HG03066 (cell line): ENCODE results near the gene RARG.

ENCODE experiments used
- ATAC-seq: cut with Tn5 transposase; IDR thresholded peaks from one replicate; pipeline ENCODE4 v1.9.1; 2021; ENCODE audit warnings: low read depth; ENCODE audit not compliant: unreplicated experiment

RARG gene

DNA sequence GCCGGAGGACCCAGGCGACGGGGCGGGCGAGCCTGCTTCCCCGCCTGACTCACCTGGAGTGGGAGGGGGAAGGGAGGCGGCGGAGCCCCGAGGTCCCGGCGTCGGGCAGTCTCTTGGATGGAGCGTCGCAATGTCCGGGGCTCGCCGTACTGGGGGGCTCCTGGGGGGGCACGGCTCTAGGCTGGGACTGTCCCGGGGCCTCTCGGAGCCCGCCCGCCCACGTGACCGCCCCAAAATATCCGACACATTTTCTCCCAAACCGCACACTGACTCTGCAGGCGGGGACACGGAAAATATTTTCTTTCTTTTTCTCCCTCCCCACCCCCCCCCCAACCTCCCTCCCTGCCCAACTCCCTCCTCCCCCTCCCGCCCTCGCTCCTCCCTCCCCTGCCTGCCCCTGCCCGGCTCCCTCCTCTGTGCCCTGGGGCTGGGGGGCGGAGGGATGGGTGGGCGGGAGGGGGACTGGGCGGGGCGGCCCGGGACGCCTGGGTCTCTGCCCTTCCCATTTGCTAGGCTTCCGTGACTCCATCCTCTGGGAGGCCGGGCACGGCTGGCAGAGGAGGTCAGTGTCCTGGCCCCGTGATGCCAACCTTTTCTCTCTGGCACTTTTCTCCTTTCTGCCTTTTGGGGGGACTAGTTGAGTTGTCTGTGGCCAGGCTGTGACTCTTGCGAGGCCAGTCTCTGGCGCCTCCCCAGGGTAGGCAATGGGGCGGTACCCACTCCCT lies at the start of gene RARG:
RARG (minus strand) TSS at position 289 of the 725 bp plus-strand sequence. CDS start 4,664 bp downstream, outside the sequence.
- peak; percentile 54 for ATAC-seq

DNA sequence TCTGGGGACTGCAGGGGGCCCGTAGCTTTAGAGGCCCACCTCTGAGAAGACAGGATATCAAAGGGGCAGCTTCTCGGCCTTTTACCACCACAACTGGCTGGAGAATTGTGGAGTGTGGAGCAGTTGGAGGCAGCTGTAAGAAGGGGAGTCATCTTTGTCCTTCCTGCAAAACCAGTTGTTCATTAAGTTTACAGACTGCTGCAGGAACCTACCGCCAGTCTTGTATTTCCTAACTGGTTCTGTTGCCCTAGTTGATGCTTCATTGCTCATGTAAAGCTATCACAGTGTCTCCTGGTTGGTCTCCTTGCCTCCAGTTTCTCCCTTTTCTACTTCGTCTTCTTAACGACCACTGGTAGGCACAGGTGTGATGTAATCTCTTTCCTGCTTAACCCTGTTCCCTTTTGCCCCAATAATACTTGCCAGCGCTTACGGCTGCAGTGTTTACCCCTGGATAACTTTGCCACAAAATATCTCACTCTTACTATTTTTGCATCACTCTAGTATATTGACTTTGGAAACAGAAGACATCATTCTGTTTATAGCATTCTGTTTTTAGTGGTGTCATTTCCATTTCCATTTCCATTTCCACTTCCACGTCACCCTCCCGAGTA lies 48.0 kb upstream of the RARG start:
- no peak for ATAC-seq

DNA sequence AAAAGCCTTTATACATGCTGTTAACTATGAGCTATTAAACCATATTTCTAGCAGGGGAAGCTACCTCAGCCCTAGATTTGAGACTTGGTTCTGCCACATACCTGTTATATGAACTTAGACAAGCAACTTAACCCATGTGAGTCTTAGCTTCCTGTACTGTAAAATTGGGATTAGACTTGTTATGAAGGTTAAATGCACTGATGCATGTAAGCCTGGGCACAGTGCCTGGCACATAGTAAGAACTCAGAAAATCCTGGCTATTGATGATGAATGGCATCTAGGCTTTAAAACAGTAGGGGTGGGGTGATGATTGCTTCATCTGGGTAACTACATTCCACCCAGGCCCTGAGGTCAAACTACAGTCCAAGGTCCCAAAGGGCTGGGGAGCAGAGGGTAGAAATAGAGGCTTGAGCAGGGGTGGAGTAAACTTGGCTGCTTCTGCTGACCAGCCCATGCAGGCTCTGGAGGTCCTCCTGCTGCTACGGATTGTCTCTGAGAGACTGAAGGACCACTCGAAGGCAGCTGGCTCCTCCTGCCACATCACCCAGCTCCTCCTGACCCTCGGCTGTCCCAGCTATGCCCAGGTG lies 47.4 kb upstream of the RARG start:
- no peak for ATAC-seq

DNA sequence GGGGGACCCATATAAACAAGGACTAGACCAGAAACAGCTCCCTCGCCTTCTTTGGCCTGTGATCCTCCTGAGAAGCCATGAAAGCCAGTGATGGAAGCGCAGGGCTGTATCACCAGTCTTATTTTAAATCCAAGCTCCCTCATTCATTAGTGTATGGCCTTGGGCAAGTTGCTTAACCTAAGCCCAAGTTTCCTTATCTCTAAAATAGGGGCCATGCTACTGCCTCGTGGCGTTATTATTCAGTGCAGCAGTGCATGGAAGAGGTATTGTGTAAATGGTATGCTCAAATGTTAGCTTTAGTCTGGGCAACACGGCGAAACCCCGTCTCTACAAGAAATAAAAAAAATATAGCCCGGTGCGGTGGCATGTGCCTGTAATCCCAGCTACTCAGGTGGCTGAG lies 46.0 kb upstream of the RARG start:
- no peak for ATAC-seq

DNA sequence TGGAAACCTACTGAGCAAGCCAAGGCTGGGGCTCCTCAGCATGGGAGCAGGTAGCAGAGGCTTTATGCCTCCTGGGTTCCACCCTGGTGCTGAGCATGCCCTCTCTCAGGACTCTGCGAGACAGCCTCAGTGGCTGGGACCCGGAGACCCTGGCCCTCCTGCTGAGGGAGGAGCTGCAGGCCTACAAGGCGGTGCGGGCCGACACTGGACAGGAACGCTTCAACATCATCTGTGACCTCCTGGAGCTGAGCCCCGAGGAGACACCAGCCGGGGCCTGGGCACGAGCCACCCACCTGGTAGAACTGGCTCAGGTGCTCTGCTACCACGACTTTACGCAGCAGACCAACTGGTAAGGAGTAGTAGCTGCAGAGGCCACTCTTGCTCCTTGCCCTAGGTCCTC lies 44.5 kb upstream of the RARG start:
- ATAC-seq, result no peak

DNA sequence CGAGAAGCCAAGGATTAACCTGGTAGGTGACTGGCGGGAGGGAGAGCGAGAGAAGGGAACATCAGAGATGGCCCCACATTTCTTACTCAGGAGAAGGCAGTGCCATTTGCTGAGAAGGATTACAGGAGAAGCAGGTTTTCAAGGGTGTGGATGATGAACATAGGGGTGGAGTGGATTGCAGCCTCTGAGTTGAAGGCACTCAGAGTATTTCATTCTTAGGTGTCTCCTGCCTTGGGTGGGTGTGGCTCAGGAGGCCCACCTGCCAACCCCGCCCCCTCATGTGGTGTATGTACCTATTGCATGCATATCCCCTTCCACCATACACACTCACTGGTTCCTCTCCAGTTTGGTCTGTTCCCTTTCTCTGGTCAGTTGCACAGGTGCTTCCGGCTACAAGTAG lies 42.4 kb upstream of the RARG start:
- ATAC-seq, result no peak

DNA sequence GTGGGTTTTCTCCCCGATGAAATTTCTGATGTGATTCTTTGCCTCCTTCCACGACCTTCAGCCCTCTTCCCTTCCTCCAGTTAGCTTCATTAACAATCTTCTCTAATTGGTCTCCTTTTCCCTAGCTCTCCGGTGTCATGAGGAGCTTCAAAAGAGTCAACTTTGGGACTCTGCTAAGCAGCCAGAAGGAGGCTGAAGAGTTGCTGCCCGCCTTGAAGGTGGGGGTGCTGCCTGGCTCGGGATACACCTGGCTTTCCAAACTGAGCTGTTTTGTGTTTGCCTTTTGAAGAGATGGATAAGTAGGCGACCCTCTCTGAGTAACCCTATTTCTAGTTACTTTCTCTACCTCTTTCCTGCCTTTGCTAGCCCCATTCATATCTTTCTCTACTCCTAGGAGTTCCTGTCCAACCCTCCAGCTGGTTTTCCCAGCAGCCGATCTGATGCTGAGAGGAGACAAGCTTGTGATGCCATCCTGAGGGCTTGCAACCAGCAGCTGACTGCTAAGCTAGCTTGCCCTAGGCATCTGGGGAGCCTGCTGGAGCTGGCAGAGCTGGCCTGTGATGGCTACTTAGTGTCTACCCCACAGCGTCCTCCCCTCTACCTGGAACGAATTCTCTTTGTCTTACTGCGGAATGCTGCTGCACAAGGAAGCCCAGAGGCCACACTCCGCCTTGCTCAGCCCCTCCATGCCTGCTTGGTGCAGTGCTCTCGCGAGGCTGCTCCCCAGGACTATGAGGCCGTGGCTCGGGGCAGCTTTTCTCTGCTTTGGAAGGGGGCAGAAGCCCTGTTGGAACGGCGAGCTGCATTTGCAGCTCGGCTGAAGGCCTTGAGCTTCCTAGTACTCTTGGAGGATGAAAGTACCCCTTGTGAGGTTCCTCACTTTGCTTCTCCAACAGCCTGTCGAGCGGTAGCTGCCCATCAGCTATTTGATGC lies 36.9 kb upstream of the RARG start:
- ATAC-seq, result peak; percentile 3

DNA sequence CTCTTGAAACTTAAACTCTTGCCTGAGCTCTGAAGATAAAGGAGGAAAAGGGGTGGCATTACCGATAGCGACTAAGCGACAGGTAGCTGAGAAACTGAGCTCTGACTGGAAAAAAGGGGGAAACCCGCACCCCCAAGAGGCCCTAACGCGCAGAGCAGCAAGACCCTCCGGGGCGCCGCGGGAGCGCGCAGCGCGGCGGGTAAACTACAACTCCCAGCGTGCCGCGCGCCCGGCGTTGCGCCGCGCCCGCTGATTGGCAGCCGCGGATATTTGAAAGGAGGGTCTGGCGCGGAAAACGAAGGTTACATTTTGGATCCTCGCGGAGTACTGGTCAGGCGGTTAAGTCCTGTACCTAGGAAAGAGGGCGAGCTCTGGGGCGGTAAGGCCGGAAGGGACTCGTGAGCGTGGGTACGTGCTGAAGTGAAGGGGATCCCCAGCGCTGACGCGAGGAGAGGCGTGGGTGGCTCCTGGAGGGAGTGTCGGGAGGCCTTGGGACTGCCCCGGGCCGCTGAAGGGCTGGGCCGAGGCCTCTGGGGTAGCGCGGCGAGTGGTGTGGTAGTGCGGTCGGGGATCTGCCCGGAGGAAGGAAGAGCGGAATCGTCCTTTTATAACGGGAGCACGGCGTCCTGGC lies 36.1 kb upstream of the RARG start, which contains the start of gene ESPL1:
ESPL1 (plus strand) TSS at position 301 of the 631 bp plus-strand sequence. CDS start 468 bp downstream, outside the sequence.
- ATAC-seq, result peak; percentile 75

DNA sequence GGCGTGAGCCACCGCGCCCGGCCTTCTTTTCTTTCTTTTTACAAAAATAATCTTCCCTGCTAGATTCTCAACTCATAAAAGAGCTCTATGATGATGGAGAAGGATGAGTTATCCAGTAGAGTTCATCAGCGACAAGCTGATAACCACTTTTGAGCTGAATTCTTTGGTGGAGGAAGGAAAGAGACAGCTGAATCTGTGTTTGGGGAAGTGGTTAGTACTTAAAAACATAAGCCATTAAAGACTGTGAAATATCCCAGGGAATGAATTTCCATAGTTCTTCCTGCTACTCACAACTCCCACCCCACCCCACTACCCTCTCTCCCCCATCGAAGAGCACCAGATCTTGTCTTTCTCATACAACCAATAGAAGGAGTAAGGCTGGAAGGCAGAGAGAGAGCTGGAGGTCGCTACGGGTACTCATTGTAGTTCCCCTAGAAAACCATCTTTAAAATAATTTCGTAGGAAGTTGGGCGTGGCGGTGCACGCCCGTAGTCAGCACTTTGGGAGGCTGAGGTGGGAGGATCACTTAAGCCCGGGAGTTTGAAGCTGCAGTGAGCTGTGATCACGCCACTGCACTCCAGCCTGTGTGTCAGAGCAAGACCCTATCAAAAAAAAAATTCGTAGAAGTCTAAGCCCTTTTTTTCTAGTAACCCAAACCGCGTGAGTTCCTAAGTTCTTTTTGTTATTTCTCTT lies 35.4 kb upstream of the RARG start:
- peak; percentile 26 for ATAC-seq

DNA sequence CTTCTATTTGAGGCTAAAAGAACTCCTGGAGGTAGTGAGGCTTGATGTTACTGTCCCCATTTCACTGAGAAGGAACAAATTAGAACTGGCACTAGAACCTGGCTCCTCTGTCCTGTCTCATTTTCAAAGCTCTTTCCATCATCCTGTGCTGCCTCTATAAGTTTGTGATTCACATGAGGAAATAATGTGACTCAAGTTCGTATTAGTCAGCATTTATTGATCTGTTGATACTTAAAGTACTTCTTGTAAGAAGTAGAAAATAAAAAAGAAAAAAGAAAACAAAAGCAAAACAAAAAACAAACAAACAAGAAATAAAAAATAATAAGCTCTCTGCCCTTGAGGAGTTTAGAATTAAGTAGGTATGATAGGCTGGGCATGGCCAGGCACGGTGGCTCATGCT lies 33.8 kb upstream of the RARG start:
- ATAC-seq, result no peak

DNA sequence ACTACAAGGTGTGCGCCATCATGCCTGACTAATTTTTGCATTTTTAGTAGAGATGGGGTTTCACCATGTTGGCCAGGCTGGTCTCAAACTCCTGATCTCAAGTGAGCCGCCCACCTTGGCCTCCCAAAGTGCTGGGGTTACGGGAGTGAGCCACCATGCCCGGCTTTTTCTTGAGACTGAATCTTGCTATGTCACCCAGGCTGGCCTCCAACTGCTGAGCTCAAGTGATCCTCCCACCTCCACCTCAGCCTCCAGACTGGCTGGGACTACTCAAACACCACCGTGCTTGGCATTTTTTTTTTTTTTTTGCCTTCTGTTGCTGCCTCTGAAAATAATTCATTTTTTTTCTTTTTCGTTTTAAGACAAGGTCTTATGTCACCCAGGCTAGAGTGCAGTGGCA lies 27.9 kb upstream of the RARG start:
- ATAC-seq, result no peak

DNA sequence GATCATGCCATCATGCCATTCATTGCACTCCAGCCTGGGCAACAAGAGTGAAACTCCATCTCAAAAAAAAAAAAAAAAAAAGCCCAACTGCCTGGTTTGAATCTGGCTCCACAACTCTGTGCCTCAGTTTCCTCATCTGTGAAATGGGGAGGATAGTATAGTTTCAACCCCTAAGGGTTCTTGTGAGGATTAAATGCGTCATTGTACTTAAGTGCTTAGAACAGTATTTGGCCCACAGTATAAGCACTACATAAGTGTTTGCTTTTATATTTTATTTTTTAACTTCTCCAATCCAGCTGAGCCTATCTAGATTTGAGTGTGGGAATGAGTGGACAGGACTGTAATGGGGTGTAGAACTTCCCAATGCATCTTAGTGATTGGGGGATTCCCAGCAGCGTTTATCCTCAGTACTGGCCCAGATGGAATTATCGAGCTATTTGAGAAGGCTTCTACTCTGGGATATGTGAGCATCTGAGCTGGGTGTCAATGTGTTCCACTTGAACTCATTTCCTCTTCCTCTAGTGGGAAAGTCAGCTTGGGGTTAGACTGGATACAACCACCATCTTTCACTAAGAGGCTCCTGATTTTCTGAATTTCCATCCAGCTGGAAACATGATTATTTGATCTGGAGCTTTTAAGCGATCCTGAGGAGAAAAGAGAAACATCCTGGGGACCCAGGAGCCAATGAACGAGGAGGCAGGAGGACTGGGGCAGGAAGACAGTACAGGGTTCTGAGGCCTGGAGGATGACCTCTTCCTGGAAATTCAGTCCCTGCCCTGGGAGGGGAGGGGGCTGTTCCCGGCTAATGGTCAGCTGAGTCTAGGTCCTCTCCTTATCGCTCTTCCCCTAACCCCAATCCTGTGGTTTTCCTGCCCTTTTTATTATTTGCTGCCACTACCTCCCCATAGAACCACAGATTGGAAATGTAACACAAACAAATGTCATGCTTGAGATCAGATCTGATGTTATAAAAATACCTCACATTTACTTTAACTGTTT lies 26.8 kb upstream of the RARG start:
- ATAC-seq, result no peak

DNA sequence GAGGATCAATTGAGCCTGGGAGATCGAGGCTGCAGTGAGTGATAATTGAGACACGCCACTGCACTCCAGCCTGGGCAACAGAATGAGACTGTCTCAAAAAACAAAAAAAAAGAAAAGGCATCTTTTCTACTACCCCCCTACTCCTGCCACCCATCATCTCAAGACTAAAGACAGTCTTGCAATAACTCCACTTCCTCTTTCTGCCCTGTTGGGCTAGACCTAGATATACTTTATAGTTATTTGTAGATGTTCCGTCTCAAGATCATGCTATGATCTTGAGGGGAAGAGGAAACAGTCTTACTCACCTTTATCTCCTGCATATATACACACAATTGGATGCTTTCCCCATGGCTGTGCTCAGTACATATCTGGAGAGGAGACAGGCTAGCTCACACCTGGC lies 24.0 kb upstream of the RARG start:
- ATAC-seq, result no peak

DNA sequence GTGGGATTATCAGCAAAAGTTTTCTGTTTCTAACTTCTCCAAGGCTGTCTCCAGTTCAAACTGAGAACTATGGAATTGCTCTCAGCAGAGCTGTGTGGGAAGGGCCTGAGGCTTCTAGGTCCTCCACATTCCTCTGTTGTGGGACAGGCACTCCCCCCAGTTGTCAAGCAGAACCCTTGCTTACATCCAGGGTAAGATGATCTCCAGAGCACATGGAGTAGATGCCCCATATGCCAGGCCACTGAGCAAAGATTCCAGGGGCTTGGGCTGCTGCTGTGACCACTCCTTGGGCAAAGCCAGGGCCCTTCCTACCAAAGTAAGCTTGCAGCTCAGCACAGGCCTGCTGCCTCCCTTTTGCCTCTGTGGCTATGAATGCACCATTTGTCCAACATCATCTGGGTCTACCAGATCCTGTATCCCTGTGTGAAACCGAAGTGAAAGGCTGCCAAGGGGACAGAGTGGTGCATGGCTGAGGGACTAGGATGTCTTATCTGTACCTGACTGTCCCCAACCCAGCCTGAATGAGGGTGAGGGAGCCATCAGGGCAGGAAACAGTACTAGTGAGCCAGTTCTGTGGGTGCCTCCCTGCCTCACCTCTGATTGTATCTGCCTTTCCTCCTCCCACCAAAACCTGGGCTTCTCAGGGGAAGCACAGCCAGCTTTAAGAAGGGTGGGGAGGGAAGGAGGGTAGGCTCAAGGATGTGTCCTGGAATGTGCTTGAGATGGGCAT lies 23.0 kb upstream of the RARG start:
- no peak for ATAC-seq

DNA sequence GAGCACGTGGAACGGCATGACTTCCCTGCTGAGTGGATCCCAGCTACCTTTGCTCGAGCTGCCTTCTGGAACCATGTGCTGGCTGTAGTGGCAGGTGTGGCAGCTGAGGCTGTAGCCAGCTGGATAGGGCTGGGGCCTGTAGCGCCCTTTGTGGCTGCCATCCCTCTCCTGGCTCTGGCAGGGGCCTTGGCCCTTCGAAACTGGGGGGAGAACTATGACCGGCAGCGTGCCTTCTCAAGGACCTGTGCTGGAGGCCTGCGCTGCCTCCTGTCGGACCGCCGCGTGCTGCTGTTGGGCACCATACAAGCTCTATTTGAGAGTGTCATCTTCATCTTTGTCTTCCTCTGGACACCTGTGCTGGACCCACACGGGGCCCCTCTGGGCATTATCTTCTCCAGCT lies 21.3 kb upstream of the RARG start:
- no peak for ATAC-seq

DNA sequence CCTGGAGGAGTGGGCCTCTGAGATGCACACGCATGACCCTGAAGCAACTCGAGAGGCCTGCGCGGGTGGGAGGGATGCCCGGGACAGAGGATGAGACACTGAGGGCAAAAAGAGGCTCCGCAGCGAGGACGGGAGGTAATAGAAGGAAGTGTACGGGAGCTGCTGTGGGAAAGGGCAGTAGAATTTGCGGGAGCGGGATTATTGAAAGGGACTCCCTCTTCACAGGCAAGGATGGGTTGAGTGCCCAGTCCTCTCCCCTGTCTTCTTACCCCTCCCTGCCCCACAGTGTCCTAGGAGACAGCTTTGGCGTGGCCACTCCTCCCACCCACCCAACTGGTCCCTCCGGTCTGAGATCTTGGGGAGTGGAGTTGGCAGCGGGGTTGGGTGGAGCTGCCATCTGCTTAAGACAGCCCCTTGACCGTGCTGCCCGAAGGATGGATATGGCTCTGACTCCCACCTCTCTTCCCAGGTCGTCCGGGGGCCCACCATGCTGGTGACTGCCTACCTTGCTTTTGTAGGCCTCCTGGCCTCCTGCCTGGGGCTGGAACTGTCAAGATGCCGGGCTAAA lies 20.4 kb upstream of the RARG start:
- no peak for ATAC-seq

DNA sequence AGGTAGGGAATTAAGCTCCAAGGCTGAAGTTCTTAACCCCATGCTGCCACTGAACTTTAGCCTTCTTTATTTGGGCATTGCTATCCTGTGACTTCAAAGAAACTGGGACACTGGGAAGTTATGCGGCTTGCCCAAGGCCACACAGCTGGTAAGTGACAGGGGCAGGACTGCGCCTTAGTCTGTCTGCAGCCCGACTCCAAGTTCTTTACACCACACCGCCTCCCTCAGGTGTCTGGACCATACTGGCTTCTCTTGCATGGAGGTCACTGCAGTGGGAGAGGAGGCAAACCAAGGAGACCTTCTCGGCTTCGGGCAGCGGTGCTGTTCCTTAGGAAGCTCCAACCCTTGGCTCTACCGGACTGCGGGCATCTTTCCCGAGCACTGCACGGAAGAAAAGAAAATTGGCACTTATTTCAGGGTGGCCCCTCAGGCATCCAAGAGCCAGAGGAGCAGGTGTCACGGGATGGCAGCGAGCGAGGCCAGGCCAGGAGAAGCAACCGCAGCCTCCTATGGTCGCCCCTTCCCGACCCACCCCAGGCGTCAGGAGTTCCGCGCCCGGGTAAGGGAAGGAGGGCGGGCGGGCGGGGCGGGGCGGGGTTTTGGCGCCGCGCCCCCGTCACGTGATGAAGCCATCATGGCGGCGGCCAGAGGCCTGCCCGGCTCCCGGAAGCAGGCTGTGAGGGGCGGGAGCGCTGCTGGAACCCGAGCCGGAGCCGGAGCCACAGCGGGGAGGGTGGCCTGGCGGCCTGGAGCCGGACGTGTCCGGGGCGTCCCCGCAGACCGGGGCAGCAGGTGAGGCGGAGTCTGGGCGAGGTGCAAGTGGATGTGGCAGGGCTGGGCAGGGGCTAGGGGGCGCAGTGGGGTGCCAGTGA lies 19.7 kb upstream of the RARG start:
- ATAC-seq, result peak; percentile 77
